Tibial nerve (tissue), 4 donors: Measurements from ENCODE around the gene DLGAP5. TPM values are rescaled to one million over a fixed set of nuclear protein-coding genes. Genes with fewer than 3 reads are reported as not detected.

ENCODE experiments used
- DNase-seq, 2 donors: peaks; one replicate each; pipeline ENCODE4 v3.0.0-alpha.2; 2019; ENCODE audit warnings: low spot score in 2 of 2
- H3K27ac ChIP-seq, 4 donors: fragments of 200-600 bp; sonication (generic) in 3 of 4; one replicate each; pipeline ENCODE4 v1.5.1; 2017 to 2019; ENCODE audit warnings: mild to moderate bottlenecking in 1 of 4
- H3K27me3 ChIP-seq, 2 donors: fragments of 200-600 bp; sonication (generic) in 1 of 2; one replicate each; pipeline versions ENCODE4 v1.5.1 to v1.6.0; 2017 to 2019
- H3K36me3 ChIP-seq, 3 donors: fragments of 200-600 bp; sonication (generic); one replicate each; pipeline ENCODE4 v1.5.1; 2018 to 2019
- H3K4me1 ChIP-seq, 4 donors: fragments of 200-600 bp; sonication (generic) in 3 of 4; one replicate each; pipeline ENCODE4 v1.5.1; 2017 to 2019
- H3K4me3 ChIP-seq, 4 donors: fragments of 200-600 bp; sonication (generic) in 3 of 4; one replicate each; pipeline ENCODE4 v1.5.1; 2017 to 2019; ENCODE audit warnings: mild to moderate bottlenecking in 1 of 4, moderate library complexity in 1 of 4
- H3K9me3 ChIP-seq, 4 donors: fragments of 200-600 bp; sonication (generic) in 3 of 4; one replicate each; pipeline ENCODE4 v1.5.1; 2017 to 2019
- CTCF ChIP-seq, 5 experiments: fragments of 200-600 bp in 3 of 5; fragments of 450-650 bp in 2 of 5; sonication (generic) in 3 of 5; IDR thresholded peaks; one replicate each; pipeline ENCODE4 v1.5.1; 2016 to 2019; ENCODE audit warnings: antibody characterized with exemption in 5 of 5, mild to moderate bottlenecking in 3 of 5, moderate library complexity in 2 of 5
- EP300 ChIP-seq, 2 donors: sonication (generic); formaldehyde crosslinking; IDR thresholded peaks; one replicate each; pipeline ENCODE4 v1.6.1; 2017; ENCODE audit warnings: antibody characterized with exemption in 2 of 2, mild to moderate bottlenecking in 1 of 2
- POLR2A ChIP-seq, 2 donors: fragments of 450-650 bp; IDR thresholded peaks; one replicate each; pipeline ENCODE4 v1.6.1; 2017; ENCODE audit warnings: antibody characterized with exemption in 2 of 2, mild to moderate bottlenecking in 2 of 2, moderate library complexity in 2 of 2
- WGBS, 2 donors: methylation state at CpG; one replicate each; pipeline ENCODE4 v1.1.5; 2018; 5-methylcytosine and 5-hydroxymethylcytosine counted together
- total RNA-seq, 4 donors: library from RNA; depleted of rRNA; stranded (reverse); fragments of >200 nt; gene quantifications; one replicate each; pipeline ENCODE4 v1.1.0, GENCODE V29; 2016

DLGAP5 gene
- total RNA-seq, 4 donors from 2014 or later = 0.30 to 0.44 TPM; not detected in 2

- no peak for DNase-seq
- TF ChIP-seq POLR2A (IDR thresholded peaks at IDR 0.05) (no peak), EP300 (IDR thresholded peaks at IDR 0.05) (no peak), CTCF (IDR thresholded peaks at IDR 0.05) (no peak)
- Histone ChIP-seq H3K27ac (peak overlapping the region; percentile 94 to 97 (median 95)), H3K4me3 (peak overlapping the region; percentile 48 to 83 (median 78)), H3K9me3 (no peaks in the 10 kb centered on the region), H3K4me1 (peaks cover 0 to 64% (median 30%) of the 10 kb centered on the region in 4 donors), H3K27me3 (no peaks in the 10 kb centered on the region), H3K36me3 (no peaks in the 10 kb centered on the region)
- 40 to 43% methylated on average over 9 of the region's 20 CpGs for WGBS, 2 donors
Measured at GRCh38 chr14:55128386-55129085, 62.8 kb downstream of the DLGAP5 start.

DNA sequence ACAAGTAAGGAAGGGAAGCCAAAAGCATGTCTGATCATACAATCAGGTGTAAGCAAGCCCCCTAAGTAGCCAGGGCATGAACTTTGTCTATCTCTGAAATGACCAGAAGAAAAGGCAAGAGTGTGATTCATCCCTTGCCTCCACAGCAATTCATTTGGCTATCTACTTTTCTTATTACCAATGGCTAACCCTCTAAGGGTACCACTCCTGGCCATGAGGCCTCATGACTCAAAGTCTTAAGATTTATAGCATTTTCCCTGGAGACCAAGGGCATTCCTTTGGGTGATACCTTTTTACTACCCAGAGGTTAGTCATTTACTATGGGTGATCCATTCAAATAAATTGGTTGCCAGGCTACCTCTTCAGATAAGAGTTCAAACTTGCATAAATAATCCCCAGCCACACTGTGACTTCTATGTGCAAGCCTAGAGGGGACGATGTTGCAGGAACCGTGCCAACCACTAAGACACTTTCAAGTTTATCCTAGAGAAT lies 63.9 kb downstream of the DLGAP5 start:
- 71 to 72% methylated on average over 2 of the region's 2 CpGs for WGBS, 2 donors
- H3K36me3 ChIP-seq = no peaks in the 10 kb centered on the region
- peak overlapping the region in 2 of 4 donors; percentile 40 to 96 for H3K27ac ChIP-seq
- TF ChIP-seq POLR2A (IDR thresholded peaks at IDR 0.05) = no peak
- TF ChIP-seq EP300 (IDR thresholded peaks at IDR 0.05) = no peak
- TF ChIP-seq CTCF (IDR thresholded peaks at IDR 0.05) = no peak
- H3K27me3 ChIP-seq = no peaks in the 10 kb centered on the region
- H3K9me3 ChIP-seq = no peaks in the 10 kb centered on the region
- no peak for DNase-seq
- H3K4me3 ChIP-seq = no peak overlapping the region
- H3K4me1 ChIP-seq = peaks cover 0 to 64% (median 31%) of the 10 kb centered on the region in 4 donors

- WGBS, 2 donors = 80 to 88% methylated on average over 5 of the region's 5 CpGs
- no peak for TF ChIP-seq EP300 (IDR thresholded peaks at IDR 0.05)
- no peak for TF ChIP-seq CTCF (IDR thresholded peaks at IDR 0.05)
Measured at GRCh38 chr14:55126932-55127459, 64.4 kb downstream of the DLGAP5 start.

DNA sequence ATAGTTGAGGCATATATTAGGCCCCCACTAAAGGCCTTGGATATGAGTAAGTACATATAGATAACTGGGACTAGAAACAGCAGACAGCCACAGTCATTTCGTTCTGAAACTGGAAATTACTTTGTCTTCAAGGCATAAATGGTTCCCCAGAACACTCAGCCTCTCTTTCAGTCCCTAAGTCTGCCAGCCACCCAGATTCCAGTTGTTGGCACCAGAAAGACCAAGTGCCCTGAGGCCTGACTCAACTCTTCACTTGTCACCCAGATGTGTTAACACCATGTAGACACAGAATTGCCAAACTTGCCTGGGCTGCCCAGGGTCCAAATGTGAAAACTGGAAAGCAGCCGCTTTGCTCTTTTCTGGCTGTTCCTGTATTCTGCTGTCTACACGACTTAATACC lies 65.4 kb downstream of the DLGAP5 start:
- TF ChIP-seq EP300 (IDR thresholded peaks at IDR 0.05) (no peak), CTCF (IDR thresholded peaks at IDR 0.05) (no peak), POLR2A (IDR thresholded peaks at IDR 0.05) (no peak)
- H3K4me1 ChIP-seq = peaks cover 0 to 58% (median 26%) of the 10 kb centered on the region in 4 donors
- 68 to 70% methylated on average over 3 of the region's 3 CpGs for WGBS, 2 donors

More at GRCh38 chr14:55126932-55127459, 64.4 kb downstream of the DLGAP5 start:
- peaks cover 0 to 64% (median 33%) of the 10 kb centered on the region in 4 donors for H3K4me1 ChIP-seq
- H3K36me3 ChIP-seq = no peaks in the 10 kb centered on the region
- H3K9me3 ChIP-seq = no peaks in the 10 kb centered on the region
- DNase-seq = no peak
- peak overlapping the region in 2 of 4 donors; percentile 1 to 40 for H3K27ac ChIP-seq
- H3K4me3 ChIP-seq = no peak overlapping the region
- H3K27me3 ChIP-seq = no peaks in the 10 kb centered on the region

DNA sequence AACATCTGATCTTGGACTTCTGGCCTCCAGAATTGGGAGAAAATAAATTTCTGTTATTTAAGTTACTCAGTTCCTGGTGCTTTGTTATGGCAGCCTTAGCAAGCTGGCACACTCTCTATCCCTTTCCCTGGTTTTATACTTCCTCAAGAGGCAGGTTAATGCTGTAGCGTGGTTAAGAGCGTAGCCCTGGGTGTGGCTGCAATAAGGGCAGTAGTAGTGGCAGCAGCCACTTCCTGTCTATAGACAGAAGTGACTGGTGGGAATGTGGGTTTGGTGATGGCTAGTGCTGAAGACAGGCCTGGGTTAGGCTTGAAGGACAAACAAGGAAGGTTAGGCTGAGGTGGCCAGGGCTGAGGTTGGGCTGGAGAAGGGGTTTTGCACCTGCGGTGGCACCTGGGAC lies 66.0 kb downstream of the DLGAP5 start:
- TF ChIP-seq CTCF (IDR thresholded peaks at IDR 0.05) (no peak), EP300 (IDR thresholded peaks at IDR 0.05) (peak in 1 of 2 donors; percentile 27)
- WGBS, 2 donors = 90 to 93% methylated on average over 3 of the region's 3 CpGs
- H3K27ac ChIP-seq = peak overlapping the region in 3 of 4 donors; percentile 9 to 32 (median 11)
- no peaks in the 10 kb centered on the region for H3K27me3 ChIP-seq
- H3K9me3 ChIP-seq = no peaks in the 10 kb centered on the region
- no peaks in the 10 kb centered on the region for H3K36me3 ChIP-seq
- DNase-seq = no peak
- peaks cover 0 to 52% (median 23%) of the 10 kb centered on the region in 4 donors for H3K4me1 ChIP-seq
- H3K4me3 ChIP-seq = no peak overlapping the region

More for the DNA sequence above, 65.4 kb downstream of the DLGAP5 start:
- Histone ChIP-seq H3K9me3 (no peaks in the 10 kb centered on the region), H3K27ac (peak overlapping the region in 3 of 4 donors; percentile 1 to 11 (median 9)), H3K4me3 (no peak overlapping the region), H3K36me3 (no peaks in the 10 kb centered on the region), H3K27me3 (no peaks in the 10 kb centered on the region)
- DNase-seq = no peak
